H1 (cell line): Measurements from ENCODE around the gene KMT2A. TPM values are rescaled to one million over a fixed set of nuclear protein-coding genes. Genes with fewer than 3 reads are reported as not detected.

Experiments
- BACH1 ChIP-seq: IDR thresholded peaks from 2 replicates; pipeline ENCODE4 v1.6.1; 2012; ENCODE audit warnings: low read length, improper control_type of control experiment
- BRCA1 ChIP-seq: IDR thresholded peaks from 2 replicates; pipeline ENCODE4 v1.6.1; 2012; ENCODE audit warnings: low read depth, low read length, improper control_type of control experiment
- CHD1 ChIP-seq: IDR thresholded peaks from 2 replicates; pipeline ENCODE4 v1.6.1; 2012; ENCODE audit warnings: low read depth, low read length, improper control_type of control experiment
- CHD2 ChIP-seq: IDR thresholded peaks from 2 replicates; pipeline ENCODE4 v1.6.1; 2012; ENCODE audit warnings: low read length, improper control_type of control experiment
- HDAC2 ChIP-seq, 2 experiments: fragments of 300-600 bp in 1 of 2; sonication (generic) in 1 of 2; IDR thresholded peaks; 2 replicates each; pipeline ENCODE4 v1.6.1; 2011 to 2012; ENCODE audit warnings: low read depth in 2 of 2, low read length in 2 of 2, mild to moderate bottlenecking in 2 of 2, moderate library complexity in 2 of 2, borderline replicate concordance in 1 of 2, inconsistent platforms in 1 of 2
- PHF8 ChIP-seq: fragments of 200-600 bp; sonication (generic); conservative IDR thresholded peaks from 2 replicates; pipeline ENCODE4 v1.7.1; 2012; ENCODE audit warnings: low read depth, mild to moderate bottlenecking, inconsistent platforms, low read length, moderate library complexity
- POLR2A ChIP-seq, 2 experiments: IDR thresholded peaks; 1 replicate in 1 of 2; 2 replicates in 1 of 2; pipeline ENCODE4 v1.6.1; 2011; ENCODE audit warnings: low read depth in 2 of 2, low read length in 2 of 2, mild to moderate bottlenecking in 2 of 2; ENCODE audit errors: control extremely low read depth in 1 of 2
- RBBP5 ChIP-seq: IDR thresholded peaks from 2 replicates; pipeline ENCODE4 v1.7.1; 2012; ENCODE audit warnings: low read depth, mild to moderate bottlenecking, inconsistent platforms, low read length, moderate library complexity, borderline replicate concordance
- RFX5 ChIP-seq: IDR thresholded peaks from 2 replicates; pipeline ENCODE4 v1.6.1; 2011; ENCODE audit warnings: low read depth, low read length, improper control_type of control experiment, borderline replicate concordance
- SAP30 ChIP-seq: fragments of 300-600 bp; sonication (generic); IDR thresholded peaks from 2 replicates; pipeline ENCODE4 v1.7.1; 2012; ENCODE audit warnings: low read length, moderate library complexity, mild to moderate bottlenecking, inconsistent platforms; ENCODE audit not compliant: insufficient read depth, insufficient replicate concordance
- polyA plus RNA-seq, 7 experiments: library from polyadenylated mRNA; depleted of rRNA in 3 of 7; stranded (reverse) in 5 of 7; unstranded in 2 of 7; fragments of >200 nt in 5 of 7; fragments of 200-250 nt in 2 of 7; gene quantifications; 1 replicate in 5 of 7; 2 replicates in 1 of 7; 4 replicates in 1 of 7; pipeline versions ENCODE4 v1.2.1 to v1.2.3, GENCODE V29; 2011 to 2013; ENCODE audit warnings: missing spikeins in 2 of 7, mixed read lengths in 2 of 7
- total RNA-seq: library from RNA; stranded (reverse); fragmentation: NEBNext Ultra II Directional; extraction: Animal tissue kit (Norgen Biotek cat#: 25700); gene quantifications from 2 replicates; pipeline ENCODE4 v1.2.1, GENCODE V29; 2021
- TF ChIP-seq, protein P1 (sequence below): fragments of 300-600 bp; sonication (generic); IDR thresholded peaks from 2 replicates; pipeline ENCODE4 v1.7.1; 2012; ENCODE audit warnings: low read length, moderate library complexity, mild to moderate bottlenecking, inconsistent platforms; ENCODE audit not compliant: insufficient replicate concordance

Gene KMT2A
- total and polyA plus RNA-seq, 2 of the 8 experiments (the other 6 are each of a cell fraction or from before 2014, with no cell fraction given): 35.9 to 62.1 TPM

DNA sequence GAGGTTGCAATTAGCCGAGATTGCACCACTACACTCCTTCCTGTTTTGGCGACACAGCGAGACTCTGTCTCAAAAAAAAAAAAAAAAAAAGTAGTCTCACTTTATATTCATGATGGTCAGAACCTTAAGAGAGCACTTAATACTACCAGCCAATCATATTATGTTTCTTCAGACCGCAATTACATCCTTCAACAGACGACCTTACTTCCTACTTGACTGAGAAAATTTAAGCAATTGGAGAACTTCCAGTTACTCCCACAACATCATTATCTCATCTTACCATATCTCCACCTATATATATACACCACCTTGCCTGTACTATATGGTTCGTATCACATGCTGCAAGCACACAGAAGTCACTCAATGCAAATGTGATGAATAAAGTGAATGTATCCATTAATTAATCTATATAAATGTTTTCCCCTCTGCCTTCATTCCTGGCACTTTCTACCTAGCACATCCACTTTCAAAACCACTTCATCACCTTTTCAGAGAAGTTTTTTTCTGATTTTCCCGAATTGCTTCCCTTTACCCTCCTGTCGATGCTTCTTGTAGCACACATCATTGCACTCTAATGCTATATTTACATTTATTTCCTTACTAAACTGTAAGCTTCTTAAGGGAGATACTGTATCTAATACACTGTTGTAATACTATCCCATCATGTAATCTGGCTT, 21.1 kb upstream of the KMT2A start (continued):
- TF ChIP-seq, protein P1, sequence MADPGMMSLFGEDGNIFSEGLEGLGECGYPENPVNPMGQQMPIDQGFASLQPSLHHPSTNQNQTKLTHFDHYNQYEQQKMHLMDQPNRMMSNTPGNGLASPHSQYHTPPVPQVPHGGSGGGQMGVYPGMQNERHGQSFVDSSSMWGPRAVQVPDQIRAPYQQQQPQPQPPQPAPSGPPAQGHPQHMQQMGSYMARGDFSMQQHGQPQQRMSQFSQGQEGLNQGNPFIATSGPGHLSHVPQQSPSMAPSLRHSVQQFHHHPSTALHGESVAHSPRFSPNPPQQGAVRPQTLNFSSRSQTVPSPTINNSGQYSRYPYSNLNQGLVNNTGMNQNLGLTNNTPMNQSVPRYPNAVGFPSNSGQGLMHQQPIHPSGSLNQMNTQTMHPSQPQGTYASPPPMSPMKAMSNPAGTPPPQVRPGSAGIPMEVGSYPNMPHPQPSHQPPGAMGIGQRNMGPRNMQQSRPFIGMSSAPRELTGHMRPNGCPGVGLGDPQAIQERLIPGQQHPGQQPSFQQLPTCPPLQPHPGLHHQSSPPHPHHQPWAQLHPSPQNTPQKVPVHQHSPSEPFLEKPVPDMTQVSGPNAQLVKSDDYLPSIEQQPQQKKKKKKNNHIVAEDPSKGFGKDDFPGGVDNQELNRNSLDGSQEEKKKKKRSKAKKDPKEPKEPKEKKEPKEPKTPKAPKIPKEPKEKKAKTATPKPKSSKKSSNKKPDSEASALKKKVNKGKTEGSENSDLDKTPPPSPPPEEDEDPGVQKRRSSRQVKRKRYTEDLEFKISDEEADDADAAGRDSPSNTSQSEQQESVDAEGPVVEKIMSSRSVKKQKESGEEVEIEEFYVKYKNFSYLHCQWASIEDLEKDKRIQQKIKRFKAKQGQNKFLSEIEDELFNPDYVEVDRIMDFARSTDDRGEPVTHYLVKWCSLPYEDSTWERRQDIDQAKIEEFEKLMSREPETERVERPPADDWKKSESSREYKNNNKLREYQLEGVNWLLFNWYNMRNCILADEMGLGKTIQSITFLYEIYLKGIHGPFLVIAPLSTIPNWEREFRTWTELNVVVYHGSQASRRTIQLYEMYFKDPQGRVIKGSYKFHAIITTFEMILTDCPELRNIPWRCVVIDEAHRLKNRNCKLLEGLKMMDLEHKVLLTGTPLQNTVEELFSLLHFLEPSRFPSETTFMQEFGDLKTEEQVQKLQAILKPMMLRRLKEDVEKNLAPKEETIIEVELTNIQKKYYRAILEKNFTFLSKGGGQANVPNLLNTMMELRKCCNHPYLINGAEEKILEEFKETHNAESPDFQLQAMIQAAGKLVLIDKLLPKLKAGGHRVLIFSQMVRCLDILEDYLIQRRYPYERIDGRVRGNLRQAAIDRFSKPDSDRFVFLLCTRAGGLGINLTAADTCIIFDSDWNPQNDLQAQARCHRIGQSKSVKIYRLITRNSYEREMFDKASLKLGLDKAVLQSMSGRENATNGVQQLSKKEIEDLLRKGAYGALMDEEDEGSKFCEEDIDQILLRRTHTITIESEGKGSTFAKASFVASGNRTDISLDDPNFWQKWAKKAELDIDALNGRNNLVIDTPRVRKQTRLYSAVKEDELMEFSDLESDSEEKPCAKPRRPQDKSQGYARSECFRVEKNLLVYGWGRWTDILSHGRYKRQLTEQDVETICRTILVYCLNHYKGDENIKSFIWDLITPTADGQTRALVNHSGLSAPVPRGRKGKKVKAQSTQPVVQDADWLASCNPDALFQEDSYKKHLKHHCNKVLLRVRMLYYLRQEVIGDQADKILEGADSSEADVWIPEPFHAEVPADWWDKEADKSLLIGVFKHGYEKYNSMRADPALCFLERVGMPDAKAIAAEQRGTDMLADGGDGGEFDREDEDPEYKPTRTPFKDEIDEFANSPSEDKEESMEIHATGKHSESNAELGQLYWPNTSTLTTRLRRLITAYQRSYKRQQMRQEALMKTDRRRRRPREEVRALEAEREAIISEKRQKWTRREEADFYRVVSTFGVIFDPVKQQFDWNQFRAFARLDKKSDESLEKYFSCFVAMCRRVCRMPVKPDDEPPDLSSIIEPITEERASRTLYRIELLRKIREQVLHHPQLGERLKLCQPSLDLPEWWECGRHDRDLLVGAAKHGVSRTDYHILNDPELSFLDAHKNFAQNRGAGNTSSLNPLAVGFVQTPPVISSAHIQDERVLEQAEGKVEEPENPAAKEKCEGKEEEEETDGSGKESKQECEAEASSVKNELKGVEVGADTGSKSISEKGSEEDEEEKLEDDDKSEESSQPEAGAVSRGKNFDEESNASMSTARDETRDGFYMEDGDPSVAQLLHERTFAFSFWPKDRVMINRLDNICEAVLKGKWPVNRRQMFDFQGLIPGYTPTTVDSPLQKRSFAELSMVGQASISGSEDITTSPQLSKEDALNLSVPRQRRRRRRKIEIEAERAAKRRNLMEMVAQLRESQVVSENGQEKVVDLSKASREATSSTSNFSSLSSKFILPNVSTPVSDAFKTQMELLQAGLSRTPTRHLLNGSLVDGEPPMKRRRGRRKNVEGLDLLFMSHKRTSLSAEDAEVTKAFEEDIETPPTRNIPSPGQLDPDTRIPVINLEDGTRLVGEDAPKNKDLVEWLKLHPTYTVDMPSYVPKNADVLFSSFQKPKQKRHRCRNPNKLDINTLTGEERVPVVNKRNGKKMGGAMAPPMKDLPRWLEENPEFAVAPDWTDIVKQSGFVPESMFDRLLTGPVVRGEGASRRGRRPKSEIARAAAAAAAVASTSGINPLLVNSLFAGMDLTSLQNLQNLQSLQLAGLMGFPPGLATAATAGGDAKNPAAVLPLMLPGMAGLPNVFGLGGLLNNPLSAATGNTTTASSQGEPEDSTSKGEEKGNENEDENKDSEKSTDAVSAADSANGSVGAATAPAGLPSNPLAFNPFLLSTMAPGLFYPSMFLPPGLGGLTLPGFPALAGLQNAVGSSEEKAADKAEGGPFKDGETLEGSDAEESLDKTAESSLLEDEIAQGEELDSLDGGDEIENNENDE: no peak
- TF ChIP-seq SAP30: no peak
- no peak for TF ChIP-seq CHD2
- TF ChIP-seq HDAC2 (IDR thresholded peaks at IDR 0.05; ENCODE audit: borderline replicate concordance in 1 of 2, low read depth in 2 of 2, low read length in 2 of 2): no peak
- TF ChIP-seq PHF8: no peak
- no peak for TF ChIP-seq BRCA1
- no peak for TF ChIP-seq RFX5
- TF ChIP-seq BACH1: no peak
- TF ChIP-seq RBBP5: no peak
- TF ChIP-seq POLR2A (IDR thresholded peaks at IDR 0.05; ENCODE audit: control extremely low read depth in 1 of 2, low read depth in 2 of 2, low read length in 2 of 2): no peak
- TF ChIP-seq CHD1: no peak
